Neural cell (in vitro differentiated cells): ENCODE data around the gene AJUBA. TPM values are rescaled to one million over a fixed set of nuclear protein-coding genes. Genes with fewer than 3 reads are reported as not detected.

Source experiments
- H2AFZ ChIP-seq: fragments of 200-600, 300-800 bp; sonication (generic), shearing (Covaris generic); 2 replicates; pipeline ENCODE4 v1.6.0; 2014; ENCODE audit warnings: low read depth, mild to moderate bottlenecking, antibody characterized with exemption, low read length, moderate library complexity
- H3F3A ChIP-seq: fragments of 200-600 bp; shearing (Covaris generic); 2 replicates; pipeline ENCODE4 v1.6.1; 2016; ENCODE audit warnings: mild to moderate bottlenecking, moderate library complexity, mixed read lengths, antibody characterized with exemption, low read length; ENCODE audit not compliant: insufficient read depth, poor library complexity, severe bottlenecking
- H3K27ac ChIP-seq: fragments of 200-600, 300-800 bp; sonication (generic), shearing (Covaris generic); 2 replicates; pipeline ENCODE4 v1.5.1; 2014; ENCODE audit warnings: mild to moderate bottlenecking, low read length, moderate library complexity
- H3K27me3 ChIP-seq: fragments of 300-800, 200-600 bp; sonication (generic), shearing (Covaris generic); 2 replicates; pipeline ENCODE4 v1.6.0; 2014; ENCODE audit warnings: mild to moderate bottlenecking, low read depth, low read length, moderate library complexity; ENCODE audit not compliant: insufficient read depth
- H3K36me3 ChIP-seq: fragments of 300-800, 200-600 bp; sonication (generic), shearing (Covaris generic); 2 replicates; pipeline ENCODE4 v1.5.1; 2014; ENCODE audit warnings: mild to moderate bottlenecking, antibody characterized with exemption, low read length, moderate library complexity; ENCODE audit not compliant: insufficient read depth
- H3K4me2 ChIP-seq: fragments of 300-800, 200-600 bp; sonication (generic), shearing (Covaris generic); 2 replicates; pipeline ENCODE4 v1.6.0; 2014; ENCODE audit warnings: mild to moderate bottlenecking, low read length
- H3K4me3 ChIP-seq: fragments of 300-800, 200-600 bp; sonication (generic), shearing (Covaris generic); 2 replicates; pipeline ENCODE4 v1.5.1; 2014; ENCODE audit warnings: mild to moderate bottlenecking, low read length, moderate library complexity
- H3K79me2 ChIP-seq: fragments of 200-600 bp; shearing (Covaris generic); replicated peaks from 2 replicates; pipeline ENCODE4 v1.6.0; 2014; ENCODE audit warnings: mild to moderate bottlenecking, low read length, moderate library complexity; ENCODE audit not compliant: insufficient read depth
- H3K9ac ChIP-seq: fragments of 300-800, 200-600 bp; sonication (generic), shearing (Covaris generic); 2 replicates; pipeline ENCODE4 v1.6.1; 2016; ENCODE audit warnings: mild to moderate bottlenecking, low read length, mixed read lengths
- H3K9me2 ChIP-seq: fragments of 200-600 bp; shearing (Covaris generic); 2 replicates; pipeline ENCODE4 v1.6.1; 2016; ENCODE audit warnings: mild to moderate bottlenecking, low read length, mixed read lengths; ENCODE audit not compliant: insufficient read depth
- H3K9me3 ChIP-seq: fragments of 200-600, 300-800 bp; sonication (generic), shearing (Covaris generic); 2 replicates; pipeline ENCODE4 v1.6.1; 2016; ENCODE audit warnings: mild to moderate bottlenecking, mixed run types, low read length, moderate library complexity, mixed read lengths
- H4K20me1 ChIP-seq: fragments of 200-600 bp; shearing (Covaris generic); 2 replicates; pipeline ENCODE4 v1.6.1; 2016; ENCODE audit warnings: mild to moderate bottlenecking, mixed run types; ENCODE audit not compliant: insufficient read depth
- CTCF ChIP-seq: fragments of 450-650 bp; IDR thresholded peaks from 2 replicates; pipeline ENCODE4 v1.5.1; 2014; ENCODE audit warnings: antibody characterized with exemption, mild to moderate bottlenecking, moderate library complexity; ENCODE audit not compliant: poor library complexity, severe bottlenecking
- EP300 ChIP-seq: fragments of 450-650 bp; conservative IDR thresholded peaks from 2 replicates; pipeline ENCODE4 v1.6.1; 2014; ENCODE audit warnings: antibody characterized with exemption, mild to moderate bottlenecking, moderate library complexity; ENCODE audit not compliant: poor library complexity, severe bottlenecking
- EZH2 ChIP-seq: fragments of 200-600, 300-800 bp; shearing (Covaris generic), sonication (generic); IDR thresholded peaks from 2 replicates; pipeline ENCODE4 v1.6.1; 2014; ENCODE audit warnings: antibody characterized with exemption, low read length, borderline replicate concordance, mild to moderate bottlenecking; ENCODE audit not compliant: insufficient read depth, poor library complexity, severe bottlenecking
- MXI1 ChIP-seq: fragments of 450-650 bp; conservative IDR thresholded peaks from 2 replicates; pipeline ENCODE4 v1.6.1; 2014; ENCODE audit warnings: antibody characterized with exemption, mild to moderate bottlenecking; ENCODE audit not compliant: poor library complexity, severe bottlenecking
- POLR2AphosphoS5 ChIP-seq: IDR thresholded peaks from 2 replicates; pipeline ENCODE4 v1.6.1; 2012
- RAD21 ChIP-seq: fragments of 450-650 bp; conservative IDR thresholded peaks from 2 replicates; pipeline ENCODE4 v1.6.1; 2014; ENCODE audit warnings: antibody characterized with exemption, mild to moderate bottlenecking, moderate library complexity
- REST ChIP-seq: IDR thresholded peaks from 2 replicates; pipeline ENCODE4 v1.6.1; 2012; ENCODE audit warnings: borderline replicate concordance
- SMC3 ChIP-seq: fragments of 450-650 bp; conservative IDR thresholded peaks from 2 replicates; pipeline ENCODE4 v1.6.1; 2014; ENCODE audit warnings: antibody characterized with exemption, mild to moderate bottlenecking, moderate library complexity; ENCODE audit not compliant: poor library complexity
- TAF1 ChIP-seq: IDR thresholded peaks from 2 replicates; pipeline ENCODE4 v1.6.1; 2012; ENCODE audit warnings: low read depth
- polyA plus RNA-seq: library from polyadenylated mRNA; depleted of rRNA; stranded (reverse); fragments of >200 nt; gene quantifications from 2 replicates; pipeline ENCODE4 v1.2.3, GENCODE V29; 2014

AJUBA gene
- polyA plus RNA-seq, 1 donor from 2014 or later = 1.9 TPM

- Histone ChIP-seq H3K9me2 (no peaks in the 10 kb centered on the region), H3K4me3 (no peak overlapping the region), H3K9me3 (no peaks in the 10 kb centered on the region), H3F3A (no peaks in the 10 kb centered on the region), H3K79me2 (no peaks in the 10 kb centered on the region), H3K36me3 (no peaks in the 10 kb centered on the region), H3K4me2 (no peak overlapping the region), H2AFZ (no peak overlapping the region), H3K27ac (peak overlapping the region; percentile 24), H3K27me3 (no peaks in the 10 kb centered on the region), H4K20me1 (no peaks in the 10 kb centered on the region), H3K9ac (no peak overlapping the region)
- TF ChIP-seq RAD21 = no peak
- TF ChIP-seq MXI1 = no peak
- no peak for TF ChIP-seq POLR2AphosphoS5
- no peak for TF ChIP-seq SMC3
- TF ChIP-seq CTCF = no peak
These were observed 39.1 kb upstream of the AJUBA start for GRCh38 chr14:23021434-23021833.

- no peak overlapping the region for H3K4me2 ChIP-seq
- TF ChIP-seq TAF1 (no peak), EZH2 (no peak), MXI1 (no peak), RAD21 (no peak), EP300 (no peak), POLR2AphosphoS5 (no peak), CTCF (no peak), SMC3 (no peak), REST (no peak)
These were observed 38.1 kb upstream of the AJUBA start for GRCh38 chr14:23020143-23021128.

More at GRCh38 chr14:23020143-23021128, 38.1 kb upstream of the AJUBA start:
- no peaks in the 10 kb centered on the region for H3K9me3 ChIP-seq
- H3K27ac ChIP-seq = peak overlapping the region; percentile 24
- H3K9ac ChIP-seq = no peak overlapping the region
- no peak overlapping the region for H3K4me3 ChIP-seq
- no peaks in the 10 kb centered on the region for H4K20me1 ChIP-seq
- H3K27me3 ChIP-seq = no peaks in the 10 kb centered on the region
- H3F3A ChIP-seq = no peaks in the 10 kb centered on the region
- no peaks in the 10 kb centered on the region for H3K79me2 ChIP-seq
- no peaks in the 10 kb centered on the region for H3K9me2 ChIP-seq
- no peaks in the 10 kb centered on the region for H3K36me3 ChIP-seq
- no peak overlapping the region for H2AFZ ChIP-seq
